T-cell (primary cell): ENCODE data around the gene FGF4. TPM values are rescaled to one million over a fixed set of nuclear protein-coding genes. Genes with fewer than 3 reads are reported as not detected.

Experiments used
- ATAC-seq, 4 experiments: fragments of 200-7000 bp in 3 of 4; fragments of 150-1000 bp in 1 of 4; cut with Tn5 transposase; replicated peaks in 1 of 4; 1 replicate in 3 of 4; 2 replicates in 1 of 4; pipeline ENCODE4 v1.10.0; 2021; ENCODE audit warnings: moderate library complexity in 3 of 4, mild to moderate bottlenecking in 2 of 4, moderate number of reproducible peaks in 1 of 4
- CTCF ChIA-PET, 2 donors: fragments of 300-600 bp; sonication (Branson Sonifier 250); formaldehyde crosslinking; loops; one replicate each; lab custom pipeline; 2022; ENCODE audit warnings: antibody characterized with exemption in 2 of 2; lab: Charles Lee
- POLR2A ChIA-PET, 2 donors: fragments of 300-600 bp; sonication (Branson Sonifier 250); formaldehyde crosslinking; loops; one replicate each; lab custom pipeline; 2022; ENCODE audit warnings: antibody characterized with exemption in 2 of 2; lab: Charles Lee
- DNase-seq, 35 experiments: peaks; one replicate each; pipeline versions ENCODE4 v3.0.0 to v3.0.0-alpha.2; 2013 to 2023
- H3K27ac ChIP-seq: one replicate; pipeline ENCODE4 v1.5.1; 2013; ENCODE audit warnings: low read length
- H3K27me3 ChIP-seq, 2 experiments: replicated peaks in 1 of 2; 1 replicate in 1 of 2; 2 replicates in 1 of 2; pipeline versions ENCODE4 v1.6.1 to v1.7.0; 2013; ENCODE audit warnings: low read length in 1 of 2, mixed read lengths in 1 of 2; ENCODE audit not compliant: control insufficient read depth in 2 of 2, insufficient read depth in 2 of 2; ENCODE audit errors: extremely low read depth in 1 of 2
- H3K36me3 ChIP-seq, 2 donors: 1 replicate in 1 of 2; 2 replicates in 1 of 2; pipeline versions ENCODE4 v1.6.1 to v1.7.0; 2013; ENCODE audit warnings: low read length in 1 of 2; ENCODE audit not compliant: control insufficient read depth in 2 of 2, insufficient read depth in 1 of 2; ENCODE audit errors: extremely low read depth in 1 of 2
- H3K4me1 ChIP-seq, 2 experiments: 1 replicate in 1 of 2; 2 replicates in 1 of 2; pipeline versions ENCODE4 v1.6.1 to v1.7.0; 2013; ENCODE audit warnings: low read length in 2 of 2, mixed read lengths in 1 of 2; ENCODE audit not compliant: insufficient read depth in 2 of 2, control insufficient read depth in 1 of 2; ENCODE audit errors: extremely low read depth in 1 of 2
- H3K4me3 ChIP-seq, 2 donors: 1 replicate in 1 of 2; 2 replicates in 1 of 2; pipeline versions ENCODE4 v1.5.1 to v1.7.0; 2013; ENCODE audit warnings: mild to moderate bottlenecking in 2 of 2, low read length in 1 of 2, moderate library complexity in 1 of 2; ENCODE audit not compliant: control insufficient read depth in 1 of 2; ENCODE audit errors: extremely low read depth in 1 of 2
- H3K9me3 ChIP-seq: 2 replicates; pipeline ENCODE4 v1.7.0; 2013
- H3K27ac Mint-ChIP-seq, 2 donors: one replicate each; pipeline ENCODE4 v1.8.0; 2020 to 2021; ENCODE audit warnings: mild to moderate bottlenecking in 2 of 2, mixed read lengths in 2 of 2
- H3K27me3 Mint-ChIP-seq, 2 donors: one replicate each; pipeline ENCODE4 v1.8.0; 2021 to 2022; ENCODE audit warnings: mixed read lengths in 2 of 2
- H3K36me3 Mint-ChIP-seq: one replicate; pipeline ENCODE4 v1.8.0; 2021; ENCODE audit warnings: mixed read lengths
- H3K4me1 Mint-ChIP-seq, 3 donors: one replicate each; pipeline ENCODE4 v1.8.0; 2020 to 2022; ENCODE audit warnings: mixed read lengths in 3 of 3, mild to moderate bottlenecking in 1 of 3
- H3K4me3 Mint-ChIP-seq, 3 donors: one replicate each; pipeline ENCODE4 v1.8.0; 2020 to 2022; ENCODE audit warnings: mild to moderate bottlenecking in 3 of 3, mixed read lengths in 3 of 3, moderate library complexity in 3 of 3
- H3K9me3 Mint-ChIP-seq, 3 donors: one replicate each; pipeline ENCODE4 v1.8.0; 2020 to 2022; ENCODE audit warnings: mixed read lengths in 3 of 3
- WGBS: methylation state at CpG from one replicate; pipeline ENCODE4 v1.1.5; 2013; ENCODE audit warnings: missing lambda C conversion rate; ENCODE audit not compliant: insufficient coverage; 5-methylcytosine and 5-hydroxymethylcytosine counted together
- total RNA-seq, 35 experiments: library from RNA in 6 of 35; stranded (reverse) in 6 of 35; fragments of 120-200 nt in 1 of 35; gene quantifications; one replicate each; pipeline versions ENCODE4 v1.2.1 to v1.2.4 and lab custom pipeline; 2013 to 2026

FGF4 gene
- total RNA-seq, 5 donors from 2014 or later (not counting 1 experiment from before 2014, with no cell fraction given) = not detected

- no peaks in the 10 kb centered on the region for H3K9me3 Mint-ChIP-seq
- H3K36me3 ChIP-seq = no peaks in the 10 kb centered on the region
- no peaks in the 10 kb centered on the region for H3K4me1 ChIP-seq
- CTCF ChIA-PET = no interaction called here
- H3K9me3 ChIP-seq = no peaks in the 10 kb centered on the region
- H3K36me3 Mint-ChIP-seq = no peaks in the 10 kb centered on the region
- H3K4me1 Mint-ChIP-seq = no peaks in the 10 kb centered on the region
- POLR2A ChIA-PET = no interaction called here
- H3K4me3 Mint-ChIP-seq = no peak overlapping the region
- H3K27me3 ChIP-seq = peaks cover 5 to 56% of the 10 kb centered on the region in 2 experiments
- no peak overlapping the region for H3K27ac ChIP-seq
- H3K4me3 ChIP-seq = no peak overlapping the region
- DNase-seq = no peak
- 88% methylated on average over 4 of the region's 8 CpGs for WGBS
- ATAC-seq = no peak
- peaks cover 18 to 31% of the 10 kb centered on the region in 2 donors for H3K27me3 Mint-ChIP-seq
- H3K27ac Mint-ChIP-seq = no peak overlapping the region
These were observed 3.2 kb upstream of the FGF4 start for GRCh38 chr11:69778373-69778772.

- 8% methylated on average over 101 of the region's 107 CpGs for WGBS
- no peak overlapping the region for H3K27ac ChIP-seq
- no peaks in the 10 kb centered on the region for H3K36me3 ChIP-seq
- Mint-ChIP-seq H3K27ac (no peak overlapping the region), H3K36me3 (no peaks in the 10 kb centered on the region), H3K4me3 (no peak overlapping the region), H3K9me3 (no peaks in the 10 kb centered on the region), H3K27me3 (peaks cover 16 to 46% of the 10 kb centered on the region in 2 donors), H3K4me1 (no peaks in the 10 kb centered on the region)
- H3K4me3 ChIP-seq = no peak overlapping the region
- no peaks in the 10 kb centered on the region for H3K4me1 ChIP-seq
- DNase-seq (no peak), ATAC-seq (no peak)
- no peaks in the 10 kb centered on the region for H3K9me3 ChIP-seq
- CTCF ChIA-PET = no interaction called here
- POLR2A ChIA-PET = no interaction called here
- peaks cover 12 to 51% of the 10 kb centered on the region in 2 experiments for H3K27me3 ChIP-seq
These were observed 583 bp downstream of the FGF4 start for GRCh38 chr11:69774354-69775162.

GRCh38 chr11:69773626-69774353 is 1.4 kb downstream of the FGF4 start:
- Histone ChIP-seq H3K4me1 (no peaks in the 10 kb centered on the region), H3K9me3 (no peaks in the 10 kb centered on the region), H3K27me3 (peaks cover 14 to 57% of the 10 kb centered on the region in 2 experiments), H3K36me3 (no peaks in the 10 kb centered on the region), H3K27ac (no peak overlapping the region), H3K4me3 (no peak overlapping the region)
- Mint-ChIP-seq H3K27me3 (peaks cover 23 to 48% of the 10 kb centered on the region in 2 donors), H3K9me3 (no peaks in the 10 kb centered on the region), H3K27ac (no peak overlapping the region), H3K4me3 (no peak overlapping the region), H3K4me1 (no peaks in the 10 kb centered on the region), H3K36me3 (no peaks in the 10 kb centered on the region)
- CTCF ChIA-PET = no interaction called here
- DNase-seq (no peak), ATAC-seq (no peak)
- POLR2A ChIA-PET = no interaction called here
- WGBS = 23% methylated on average over 28 of the region's 30 CpGs

- Histone ChIP-seq H3K4me3 (no peak overlapping the region), H3K4me1 (no peaks in the 10 kb centered on the region), H3K9me3 (no peaks in the 10 kb centered on the region), H3K27me3 (peaks cover 13 to 40% of the 10 kb centered on the region in 2 experiments), H3K27ac (no peak overlapping the region), H3K36me3 (no peaks in the 10 kb centered on the region)
- CTCF ChIA-PET = no interaction called here
- 42% methylated on average over 2 of the region's 7 CpGs for WGBS
- H3K36me3 Mint-ChIP-seq = no peaks in the 10 kb centered on the region
- H3K4me1 Mint-ChIP-seq = no peaks in the 10 kb centered on the region
- peaks cover 18 to 39% of the 10 kb centered on the region in 2 donors for H3K27me3 Mint-ChIP-seq
- H3K4me3 Mint-ChIP-seq = no peak overlapping the region
- no peaks in the 10 kb centered on the region for H3K9me3 Mint-ChIP-seq
- H3K27ac Mint-ChIP-seq = no peak overlapping the region
- DNase-seq = no peak
- no peak for ATAC-seq
- POLR2A ChIA-PET = no interaction called here
These were observed 3.7 kb downstream of the FGF4 start for GRCh38 chr11:69771466-69771865.

GRCh38 chr11:69770540-69770939 is 4.6 kb downstream of the FGF4 start:
- ATAC-seq (no peak), DNase-seq (no peak)
- H3K9me3 ChIP-seq = no peaks in the 10 kb centered on the region
- ChIA-PET POLR2A (no interaction called here), CTCF (no interaction called here)
- H3K4me3 Mint-ChIP-seq = no peak overlapping the region
- no peaks in the 10 kb centered on the region for H3K36me3 ChIP-seq
- no peaks in the 10 kb centered on the region for H3K9me3 Mint-ChIP-seq
- H3K27ac Mint-ChIP-seq = no peak overlapping the region
- H3K4me3 ChIP-seq = no peak overlapping the region
- H3K36me3 Mint-ChIP-seq = no peaks in the 10 kb centered on the region
- no peak overlapping the region for H3K27ac ChIP-seq
- 17% methylated on average over 4 of the region's 5 CpGs for WGBS
- no peaks in the 10 kb centered on the region for H3K4me1 ChIP-seq
- H3K4me1 Mint-ChIP-seq = no peaks in the 10 kb centered on the region
- peaks cover 18 to 34% of the 10 kb centered on the region in 2 donors for H3K27me3 Mint-ChIP-seq
- peaks cover 15 to 32% of the 10 kb centered on the region in 2 experiments for H3K27me3 ChIP-seq

- CTCF ChIA-PET = no interaction called here
- no peak for DNase-seq
- H3K4me1 Mint-ChIP-seq = no peaks in the 10 kb centered on the region
- Histone ChIP-seq H3K4me3 (no peak overlapping the region), H3K27ac (no peak overlapping the region), H3K9me3 (no peaks in the 10 kb centered on the region), H3K4me1 (no peaks in the 10 kb centered on the region), H3K36me3 (no peaks in the 10 kb centered on the region), H3K27me3 (peaks cover 5 to 40% of the 10 kb centered on the region in 2 experiments)
- no peak overlapping the region for H3K4me3 Mint-ChIP-seq
- no peak for ATAC-seq
- peaks cover 27 to 41% of the 10 kb centered on the region in 2 donors for H3K27me3 Mint-ChIP-seq
- H3K27ac Mint-ChIP-seq = no peak overlapping the region
- WGBS = 98% methylated on average over 7 of the region's 10 CpGs
- POLR2A ChIA-PET = no interaction called here
- H3K9me3 Mint-ChIP-seq = no peaks in the 10 kb centered on the region
- no peaks in the 10 kb centered on the region for H3K36me3 Mint-ChIP-seq
These were observed 9.6 kb downstream of the FGF4 start for GRCh38 chr11:69765498-69765995.
